Adrenal gland (tissue), 5 donors: ENCODE measurements around the gene CHSY3.

Experiments
- CTCF ChIP-seq, 6 experiments: fragments of 450-650 bp in 4 of 6; fragments of 200-600 bp in 2 of 6; sonication (generic) in 1 of 6; IDR thresholded peaks; 1 replicate in 5 of 6; 2 replicates in 1 of 6; pipeline versions ENCODE4 v1.5.1 to v1.8.0; 2016 to 2021; ENCODE audit warnings: antibody characterized with exemption in 6 of 6, mild to moderate bottlenecking in 2 of 6, moderate library complexity in 1 of 6
- POLR2A ChIP-seq, 2 donors: fragments of 450-650 bp; IDR thresholded peaks; one replicate each; pipeline ENCODE4 v1.6.1; 2017; ENCODE audit warnings: antibody characterized with exemption in 2 of 2, mild to moderate bottlenecking in 2 of 2, moderate library complexity in 1 of 2
- donor health status: DM: no; HTN: no; CAD: no.

- no peak for TF ChIP-seq CTCF (IDR thresholded peaks at IDR 0.05)
- TF ChIP-seq POLR2A (IDR thresholded peaks at IDR 0.05): no peak
These were observed 92.6 kb downstream of the CHSY3 start for GRCh38 chr5:129996896-129997295.
